Measurements from ENCODE around the gene KIF22.
A peak's percentile ranks its signal among the peaks of the same experiment; 100 is the strongest.
"Not testable (repeated sequence)": the region's sequence is repeated elsewhere in the genome, so short reads cannot be mapped to it uniquely, and the experiment has no call there.

The KIF22 gene

GRCh38 chr16:29769507-29769906 lies 21.0 kb upstream of the KIF22 start:
- Histone ChIP-seq H3K9me3 (ENCODE audit: severe bottlenecking) (no peaks in the 10 kb centered on the region), H3K27ac (ENCODE audit: poor library complexity, severe bottlenecking) (no peak overlapping the region), H3K4me1 (ENCODE audit: insufficient read depth, poor library complexity, severe bottlenecking) (peaks cover 2% of the 10 kb centered on the region), H3K4me3 (ENCODE audit: severe bottlenecking) (no peak overlapping the region), H3K36me3 (ENCODE audit: low read depth) (no peaks in the 10 kb centered on the region), H3K27me3 (ENCODE audit: insufficient read depth, poor library complexity, severe bottlenecking) (no peaks in the 10 kb centered on the region)
- TF ChIP-seq, protein P1, sequence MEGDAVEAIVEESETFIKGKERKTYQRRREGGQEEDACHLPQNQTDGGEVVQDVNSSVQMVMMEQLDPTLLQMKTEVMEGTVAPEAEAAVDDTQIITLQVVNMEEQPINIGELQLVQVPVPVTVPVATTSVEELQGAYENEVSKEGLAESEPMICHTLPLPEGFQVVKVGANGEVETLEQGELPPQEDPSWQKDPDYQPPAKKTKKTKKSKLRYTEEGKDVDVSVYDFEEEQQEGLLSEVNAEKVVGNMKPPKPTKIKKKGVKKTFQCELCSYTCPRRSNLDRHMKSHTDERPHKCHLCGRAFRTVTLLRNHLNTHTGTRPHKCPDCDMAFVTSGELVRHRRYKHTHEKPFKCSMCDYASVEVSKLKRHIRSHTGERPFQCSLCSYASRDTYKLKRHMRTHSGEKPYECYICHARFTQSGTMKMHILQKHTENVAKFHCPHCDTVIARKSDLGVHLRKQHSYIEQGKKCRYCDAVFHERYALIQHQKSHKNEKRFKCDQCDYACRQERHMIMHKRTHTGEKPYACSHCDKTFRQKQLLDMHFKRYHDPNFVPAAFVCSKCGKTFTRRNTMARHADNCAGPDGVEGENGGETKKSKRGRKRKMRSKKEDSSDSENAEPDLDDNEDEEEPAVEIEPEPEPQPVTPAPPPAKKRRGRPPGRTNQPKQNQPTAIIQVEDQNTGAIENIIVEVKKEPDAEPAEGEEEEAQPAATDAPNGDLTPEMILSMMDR (IDR thresholded peaks at IDR 0.05; ENCODE audit: poor library complexity, severe bottlenecking): no peak
- no peak for ATAC-seq (ENCODE audit: low read depth)
- DNase-seq (ENCODE audit: low spot score): no peak

- Histone ChIP-seq H3K36me3 (ENCODE audit: low read depth) (no peaks in the 10 kb centered on the region), H3K4me1 (ENCODE audit: insufficient read depth, poor library complexity, severe bottlenecking) (peaks cover 1% of the 10 kb centered on the region), H3K4me3 (ENCODE audit: severe bottlenecking) (no peak overlapping the region), H3K9me3 (ENCODE audit: severe bottlenecking) (no peaks in the 10 kb centered on the region), H3K27me3 (ENCODE audit: insufficient read depth, poor library complexity, severe bottlenecking) (no peaks in the 10 kb centered on the region), H3K27ac (ENCODE audit: poor library complexity, severe bottlenecking) (no peak overlapping the region)
- ATAC-seq (ENCODE audit: low read depth) (no peak), DNase-seq (ENCODE audit: low spot score) (no peak)
- TF ChIP-seq, protein P1 (IDR thresholded peaks at IDR 0.05; ENCODE audit: poor library complexity, severe bottlenecking): no peak
These were observed 20.2 kb upstream of the KIF22 start for GRCh38 chr16:29770250-29770929.

- H3K4me3 ChIP-seq (ENCODE audit: severe bottlenecking); H3K9me3 ChIP-seq (ENCODE audit: severe bottlenecking); ATAC-seq (ENCODE audit: low read depth); DNase-seq (ENCODE audit: low spot score); H3K27me3 ChIP-seq (ENCODE audit: insufficient read depth, poor library complexity, severe bottlenecking); H3K27ac ChIP-seq (ENCODE audit: poor library complexity, severe bottlenecking); H3K4me1 ChIP-seq (ENCODE audit: insufficient read depth, poor library complexity, severe bottlenecking); H3K36me3 ChIP-seq (ENCODE audit: low read depth): not testable (repeated sequence)
These were observed 18.2 kb upstream of the KIF22 start for GRCh38 chr16:29772330-29772729.

DNA sequence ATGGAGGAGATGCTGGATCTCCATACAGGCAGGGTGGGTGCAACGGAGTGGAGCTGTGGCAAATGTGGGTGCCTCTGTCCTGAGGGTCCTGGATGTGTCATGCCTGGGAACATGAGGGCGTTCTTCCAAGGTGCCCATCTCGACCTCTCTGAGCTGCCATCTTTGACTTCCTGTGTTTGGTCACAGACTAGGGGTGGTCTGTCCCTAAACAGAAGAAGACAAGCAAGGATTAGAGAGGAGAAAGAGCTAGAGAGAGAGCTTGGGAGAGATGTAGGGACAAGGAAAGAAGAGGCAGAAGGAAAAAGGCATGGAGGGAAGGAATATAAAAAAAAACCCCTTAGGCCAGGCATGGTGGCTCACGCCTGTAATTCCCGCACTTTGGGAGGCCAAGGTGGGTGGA lies 15.8 kb upstream of the KIF22 start:
- TF ChIP-seq, protein P1 (IDR thresholded peaks at IDR 0.05; ENCODE audit: poor library complexity, severe bottlenecking): no peak
- Histone ChIP-seq H3K27me3 (ENCODE audit: insufficient read depth, poor library complexity, severe bottlenecking) (no peaks in the 10 kb centered on the region), H3K9me3 (ENCODE audit: severe bottlenecking) (no peaks in the 10 kb centered on the region), H3K27ac (ENCODE audit: poor library complexity, severe bottlenecking) (no peak overlapping the region), H3K36me3 (ENCODE audit: low read depth) (no peaks in the 10 kb centered on the region), H3K4me1 (ENCODE audit: insufficient read depth, poor library complexity, severe bottlenecking) (no peaks in the 10 kb centered on the region), H3K4me3 (ENCODE audit: severe bottlenecking) (no peak overlapping the region)
- no peak for ATAC-seq (ENCODE audit: low read depth)
- no peak for DNase-seq (ENCODE audit: low spot score)

DNA sequence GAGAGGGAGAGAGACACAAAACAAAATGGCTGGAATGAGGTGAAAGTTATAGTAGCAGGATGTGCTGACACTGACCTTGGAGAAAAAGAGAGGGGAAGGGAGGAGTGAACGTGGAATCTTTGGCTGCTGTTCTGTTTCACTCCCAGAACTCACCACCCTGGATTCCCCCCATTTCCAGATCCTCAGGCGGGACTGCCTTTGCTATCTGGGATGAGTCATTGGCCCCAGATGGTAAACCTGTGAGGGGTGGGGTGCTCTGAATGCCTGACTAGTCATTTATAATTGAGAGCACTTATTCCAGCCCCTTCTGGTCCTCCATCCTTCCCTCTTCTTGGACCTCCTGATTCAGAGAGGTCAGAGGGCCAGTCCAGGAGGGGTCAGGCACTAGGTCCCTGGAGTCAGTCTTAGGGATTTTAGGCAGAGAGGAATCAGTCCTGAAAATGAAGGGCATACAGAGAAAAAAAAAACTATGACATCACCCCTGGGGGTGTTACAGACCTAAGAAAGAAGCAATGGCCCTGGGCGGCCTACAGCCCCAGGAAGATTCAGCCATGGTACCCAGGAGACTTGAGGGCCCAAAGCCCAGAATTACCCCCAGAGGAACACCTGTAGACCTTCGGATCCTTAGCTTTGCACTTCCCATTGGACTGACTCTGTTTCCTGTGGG lies 14.7 kb upstream of the KIF22 start:
- ATAC-seq (ENCODE audit: low read depth) (peak; percentile 83), DNase-seq (ENCODE audit: low spot score) (no peak)
- Histone ChIP-seq H3K36me3 (ENCODE audit: low read depth) (no peaks in the 10 kb centered on the region), H3K27ac (ENCODE audit: poor library complexity, severe bottlenecking) (no peak overlapping the region), H3K9me3 (ENCODE audit: severe bottlenecking) (no peaks in the 10 kb centered on the region), H3K4me3 (ENCODE audit: severe bottlenecking) (no peak overlapping the region), H3K4me1 (ENCODE audit: insufficient read depth, poor library complexity, severe bottlenecking) (no peaks in the 10 kb centered on the region), H3K27me3 (ENCODE audit: insufficient read depth, poor library complexity, severe bottlenecking) (no peaks in the 10 kb centered on the region)
- TF ChIP-seq, protein P1 (IDR thresholded peaks at IDR 0.05; ENCODE audit: poor library complexity, severe bottlenecking): no peak

Data from RWPE2 (cell line).